Caco-2 (cell line): ENCODE measurements around the gene FLOT1. TPM values are rescaled to one million over a fixed set of nuclear protein-coding genes. Genes with fewer than 3 reads are reported as not detected.

Experiments used
- BruUV-seq: library from RNA; stranded (reverse); fragments of 400-500 nt; replicated peaks from 2 replicates; lab custom pipeline; 2021; lab: Mats Ljungman, UMichigan
- CTCF ChIA-PET: fragments of 300-600 bp; sonication (Branson Sonifier 250); formaldehyde crosslinking; loops from one replicate; lab custom pipeline; 2022; ENCODE audit warnings: antibody characterized with exemption; lab: Charles Lee
- POLR2A ChIA-PET: fragments of 300-600 bp; sonication (Branson Sonifier 250); formaldehyde crosslinking; loops from one replicate; lab custom pipeline; 2022; ENCODE audit warnings: antibody characterized with exemption; lab: Charles Lee
- DNase-seq, 2 experiments: peaks; one replicate each; pipeline versions ENCODE4 v3.0.0 to v3.0.0-alpha.2; 2020 to 2022
- H3K27me3 ChIP-seq: replicated peaks from 2 replicates; pipeline ENCODE4 v1.6.0; 2011; ENCODE audit warnings: low read length; ENCODE audit not compliant: control insufficient read depth, insufficient read depth
- H3K36me3 ChIP-seq: 2 replicates; pipeline ENCODE4 v1.5.1; 2011; ENCODE audit warnings: low read length; ENCODE audit not compliant: control insufficient read depth, insufficient read depth
- H3K4me1 ChIP-seq: fragments of 250-450 bp; sonication (Bioruptor Pico); 2 replicates; pipeline ENCODE4 v1.5.1; 2020; ENCODE audit warnings: mild to moderate bottlenecking
- H3K4me3 ChIP-seq: 2 replicates; pipeline ENCODE4 v1.5.1; 2011; ENCODE audit warnings: low read depth, mild to moderate bottlenecking, control low read depth, low read length
- H3K9me3 ChIP-seq: fragments of 250-450 bp; sonication (Bioruptor Pico); 2 replicates; pipeline ENCODE4 v1.5.1; 2020; ENCODE audit warnings: mild to moderate bottlenecking, moderate library complexity
- H3K27ac Mint-ChIP-seq: one replicate; pipeline ENCODE4 v1.8.0; 2022; ENCODE audit warnings: mixed read lengths; ENCODE audit not compliant: unreplicated experiment
- H3K27me3 Mint-ChIP-seq: one replicate; pipeline ENCODE4 v1.8.0; 2022; ENCODE audit warnings: mixed read lengths; ENCODE audit not compliant: insufficient read depth, unreplicated experiment
- H3K36me3 Mint-ChIP-seq: one replicate; pipeline ENCODE4 v1.8.0; 2022; ENCODE audit warnings: mild to moderate bottlenecking, mixed read lengths; ENCODE audit not compliant: insufficient read depth, unreplicated experiment
- H3K4me1 Mint-ChIP-seq: one replicate; pipeline ENCODE4 v1.8.0; 2022; ENCODE audit warnings: low read depth, mixed read lengths; ENCODE audit not compliant: unreplicated experiment
- H3K4me3 Mint-ChIP-seq: one replicate; pipeline ENCODE4 v1.8.0; 2022; ENCODE audit warnings: mild to moderate bottlenecking, moderate library complexity, mixed read lengths; ENCODE audit not compliant: unreplicated experiment
- H3K9me3 Mint-ChIP-seq: one replicate; pipeline ENCODE4 v1.8.0; 2022; ENCODE audit warnings: mixed read lengths; ENCODE audit not compliant: unreplicated experiment
- CTCF ChIP-seq, 2 experiments: fragments of 200-600 bp in 1 of 2; IDR thresholded peaks; 1 replicate in 1 of 2; 2 replicates in 1 of 2; pipeline versions ENCODE4 v1.5.1 to v1.8.0; 2011 to 2022; ENCODE audit warnings: antibody characterized with exemption in 1 of 2, control low read depth in 1 of 2, inconsistent platforms in 1 of 2, low read depth in 1 of 2, low read length in 1 of 2, mild to moderate bottlenecking in 1 of 2, moderate library complexity in 1 of 2; ENCODE audit not compliant: insufficient read depth in 1 of 2, severe bottlenecking in 1 of 2, unreplicated experiment in 1 of 2
- intact Hi-C: fragments of 100-400 bp; cut with micrococcal nuclease; formaldehyde crosslinking; loops from one replicate; pipeline ENCODE4 v1.10.0; 2022; ENCODE audit not compliant: unreplicated experiment
- total RNA-seq: library from RNA; stranded (reverse); gene quantifications from 2 replicates; pipeline ENCODE4 v1.2.3, GENCODE V29; 2022

FLOT1 gene
- total RNA-seq, 1 experiment from 2014 or later, result 113 TPM

- ChIA-PET CTCF (interaction anchor here (0.6 to 1.5 kb wide), 6 partner anchors 16 to 124 kb away, joined by 3 to 9 read pairs (median 4); no protein-coding TSS in a partner anchor), POLR2A (interaction anchor here (0.7 to 1.0 kb wide), 2 partner anchors 20 to 25 kb away, joined by 3 to 5 read pairs; no protein-coding TSS in a partner anchor)
- TF ChIP-seq CTCF (IDR thresholded peaks at IDR 0.05; ENCODE audit: insufficient read depth in 1 of 2, low read depth in 1 of 2, low read length in 1 of 2, severe bottlenecking in 1 of 2, unreplicated experiment in 1 of 2), result no peak
- Mint-ChIP-seq H3K27me3 (no peaks in the 10 kb centered on the region), H3K4me3 (peak overlapping the region; percentile 90), H3K27ac (peak overlapping the region; percentile 82), H3K36me3 (peaks cover 54% of the 10 kb centered on the region), H3K4me1 (peaks cover 30% of the 10 kb centered on the region), H3K9me3 (no peaks in the 10 kb centered on the region)
- intact Hi-C loops, result loop anchor here (1.0 to 10.0 kb wide), 7 partner anchors 21 to 341 kb away; partner anchors contain the start of gene MDC1
- DNase-seq, result no peak
- Histone ChIP-seq H3K36me3 (peaks cover 6% of the 10 kb centered on the region), H3K27me3 (no peaks in the 10 kb centered on the region), H3K4me1 (peaks cover 24% of the 10 kb centered on the region), H3K4me3 (peak overlapping the region; percentile 48), H3K9me3 (no peaks in the 10 kb centered on the region)
- BruUV-seq, result TSS peak; percentile 87
Measured at GRCh38 chr6:30743099-30744053, 889 bp upstream of the FLOT1 start.

- DNase-seq, result no peak
- H3K27me3 ChIP-seq, result no peaks in the 10 kb centered on the region
- POLR2A ChIA-PET, result no interaction called here
- H3K4me3 ChIP-seq, result peak overlapping the region; percentile 48
- peaks cover 6% of the 10 kb centered on the region for H3K36me3 ChIP-seq
- peaks cover 19% of the 10 kb centered on the region for H3K4me1 ChIP-seq
- intact Hi-C loops, result loop anchor here (2.0 to 10.0 kb wide), 5 partner anchors 25 to 343 kb away; partner anchors contain the start of gene MDC1
- CTCF ChIA-PET, result interaction anchor here (0.6 to 1.4 kb wide), 5 partner anchors 11 to 346 kb away, joined by 3 read pairs; no protein-coding TSS in a partner anchor
- no peaks in the 10 kb centered on the region for H3K9me3 ChIP-seq
- H3K4me1 Mint-ChIP-seq, result peaks cover 26% of the 10 kb centered on the region
- peak overlapping the region; percentile 90 for H3K4me3 Mint-ChIP-seq
- TF ChIP-seq CTCF (IDR thresholded peaks at IDR 0.05; ENCODE audit: insufficient read depth in 1 of 2, low read depth in 1 of 2, low read length in 1 of 2, severe bottlenecking in 1 of 2, unreplicated experiment in 1 of 2), result no peak
- peak overlapping the region; percentile 82 for H3K27ac Mint-ChIP-seq
- no peaks in the 10 kb centered on the region for H3K9me3 Mint-ChIP-seq
- no TSS peak for BruUV-seq
- peaks cover 69% of the 10 kb centered on the region for H3K36me3 Mint-ChIP-seq
- no peaks in the 10 kb centered on the region for H3K27me3 Mint-ChIP-seq
Measured at GRCh38 chr6:30741789-30742315, 635 bp downstream of the FLOT1 start.
